HG02588 (cell line): ENCODE data around the gene CCDC136.

Source experiments
- ATAC-seq: cut with Tn5 transposase; IDR thresholded peaks from one replicate; pipeline ENCODE4 v1.9.1; 2021; ENCODE audit warnings: mild to moderate bottlenecking, moderate library complexity; ENCODE audit not compliant: unreplicated experiment

Gene CCDC136

DNA sequence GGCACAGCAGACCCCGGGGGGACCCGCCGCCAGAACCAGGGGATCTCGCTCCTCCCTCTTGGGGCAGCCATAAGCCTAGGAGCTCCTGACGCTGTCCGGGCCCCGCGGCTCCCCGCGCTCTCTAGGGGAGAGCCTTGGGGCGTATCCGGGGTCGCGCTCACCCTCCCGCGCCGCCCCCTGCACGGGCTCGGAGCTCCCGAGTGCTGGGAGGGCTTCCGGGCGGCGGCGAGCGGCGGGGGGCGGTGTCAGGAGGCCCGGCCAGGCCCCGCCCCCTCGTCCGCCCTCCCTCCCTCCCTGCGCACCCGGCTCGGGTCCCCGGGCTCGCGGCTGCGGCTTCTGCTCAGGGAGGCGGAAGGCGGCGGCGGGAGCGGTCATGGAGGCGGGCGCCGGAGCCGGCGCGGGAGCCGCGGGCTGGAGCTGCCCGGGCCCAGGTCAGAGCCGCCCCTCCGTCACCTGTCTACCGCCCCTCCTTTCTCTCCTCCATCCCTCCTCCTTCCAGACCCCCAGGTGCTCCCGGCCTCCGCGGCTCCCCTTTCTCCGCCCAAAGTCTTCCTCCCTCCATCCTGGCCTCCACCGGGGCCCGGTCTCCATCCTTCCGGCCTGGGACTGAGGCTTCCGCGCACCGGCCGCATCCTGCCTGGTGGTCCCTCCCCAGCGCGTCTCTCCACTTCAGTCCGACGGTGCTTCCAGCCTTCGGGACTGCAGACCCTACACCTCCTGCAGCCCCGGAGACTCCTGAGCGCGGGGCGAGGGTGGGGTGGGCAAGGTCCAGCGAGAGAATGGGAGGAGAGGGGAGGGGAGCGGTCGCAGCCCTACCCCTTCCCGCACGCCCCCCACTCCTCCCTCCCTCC, at the start of gene CCDC136:
Gene CCDC136, plus strand, starts transcription at position 848 of the 851 bp plus-strand sequence. CDS start 444 bp downstream, outside the sequence.
- peak; percentile 76 for ATAC-seq

DNA sequence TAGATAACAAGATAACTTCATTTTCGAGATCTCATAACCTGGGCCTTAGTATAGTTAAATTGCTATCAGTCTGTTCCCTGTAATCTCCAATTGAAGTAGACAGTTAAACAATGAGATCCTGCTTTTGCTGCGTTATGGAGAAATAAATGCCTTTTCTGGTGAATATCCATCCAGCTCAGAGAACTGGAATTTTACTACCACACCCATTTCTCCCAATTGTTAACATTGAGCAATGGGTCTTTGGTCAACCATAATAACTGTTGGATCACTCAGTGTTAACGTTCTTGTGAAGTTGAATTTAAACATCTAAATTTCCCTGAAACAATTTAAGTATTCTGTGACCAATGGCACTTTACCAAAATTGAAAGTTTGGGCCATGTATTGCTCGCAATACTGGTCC, 49.6 kb upstream of the CCDC136 start:
- ATAC-seq = no peak

DNA sequence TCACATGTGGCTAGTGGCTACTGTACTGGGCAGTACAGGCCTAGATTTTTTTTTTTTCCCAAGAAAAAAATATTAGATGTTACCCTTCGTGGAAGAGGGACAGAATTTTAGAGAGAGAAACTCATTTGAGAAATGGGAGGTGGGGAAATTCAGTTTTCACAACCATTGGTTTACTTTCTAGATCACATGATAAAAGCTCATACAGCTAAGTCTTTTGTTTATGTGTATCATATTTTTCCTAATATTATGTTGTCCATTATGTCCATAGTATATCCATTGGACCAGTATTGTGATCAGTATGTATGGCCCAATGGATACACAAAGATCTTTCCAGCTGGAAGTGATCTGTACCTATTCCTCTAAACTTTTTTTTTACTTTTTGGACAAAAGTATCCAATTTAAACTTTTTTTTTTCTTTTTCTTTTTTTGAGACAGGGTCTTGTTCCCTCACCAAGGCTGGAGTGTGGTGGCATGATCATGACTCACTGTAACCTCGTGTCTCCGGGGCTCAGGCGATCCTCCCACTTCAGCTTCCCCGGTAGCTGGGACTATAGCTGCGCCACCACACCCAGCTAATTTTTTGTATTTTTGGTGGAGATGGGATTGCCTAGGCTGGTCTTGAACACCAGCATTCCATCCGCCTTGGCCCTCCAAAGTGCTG, 48.5 kb upstream of the CCDC136 start:
- no peak for ATAC-seq

DNA sequence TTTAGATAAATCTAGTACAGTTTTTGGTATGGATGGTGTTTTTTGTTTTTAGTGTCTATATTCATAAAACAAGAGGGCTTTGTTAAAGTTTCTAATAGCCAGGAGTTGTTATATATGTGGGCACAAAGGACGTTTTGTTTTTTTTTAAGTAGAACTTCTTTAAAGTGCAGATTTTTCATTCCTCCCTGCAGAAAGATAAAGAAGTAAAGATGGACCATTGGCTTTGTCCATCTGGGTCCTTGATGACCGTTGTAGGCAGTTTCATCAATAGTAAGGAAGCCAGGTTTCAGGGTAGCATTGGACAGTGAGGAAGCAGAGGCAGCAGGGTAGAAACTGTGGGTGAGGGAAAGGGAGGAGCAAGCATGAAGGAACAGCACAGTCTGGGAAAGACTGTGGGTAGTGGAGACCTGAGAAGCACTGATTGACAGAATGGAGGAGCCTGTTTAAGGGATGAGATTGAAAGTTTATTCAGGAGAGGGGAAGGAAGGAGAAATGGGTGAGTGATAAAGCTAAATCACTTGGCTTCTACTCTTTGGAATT, 47.3 kb upstream of the CCDC136 start:
- ATAC-seq = no peak

DNA sequence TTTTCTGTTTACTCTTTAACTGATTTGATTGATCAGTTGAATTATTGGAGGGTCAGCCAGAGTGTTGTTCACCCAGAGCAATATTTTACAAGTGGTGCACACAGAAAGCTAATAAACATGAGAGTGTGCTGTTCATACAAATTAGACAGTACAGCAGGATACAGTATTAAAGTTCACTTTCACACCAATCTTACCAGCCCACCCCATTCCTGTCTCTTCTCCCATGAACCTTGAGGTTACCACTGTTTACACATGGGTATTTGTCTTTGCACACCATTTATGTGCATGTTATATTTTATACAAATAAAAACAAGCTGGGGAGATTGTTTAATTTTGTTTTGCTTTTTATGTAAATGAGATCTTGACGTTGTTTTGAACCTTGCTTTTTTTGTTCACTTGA, 46.1 kb upstream of the CCDC136 start:
- no peak for ATAC-seq

DNA sequence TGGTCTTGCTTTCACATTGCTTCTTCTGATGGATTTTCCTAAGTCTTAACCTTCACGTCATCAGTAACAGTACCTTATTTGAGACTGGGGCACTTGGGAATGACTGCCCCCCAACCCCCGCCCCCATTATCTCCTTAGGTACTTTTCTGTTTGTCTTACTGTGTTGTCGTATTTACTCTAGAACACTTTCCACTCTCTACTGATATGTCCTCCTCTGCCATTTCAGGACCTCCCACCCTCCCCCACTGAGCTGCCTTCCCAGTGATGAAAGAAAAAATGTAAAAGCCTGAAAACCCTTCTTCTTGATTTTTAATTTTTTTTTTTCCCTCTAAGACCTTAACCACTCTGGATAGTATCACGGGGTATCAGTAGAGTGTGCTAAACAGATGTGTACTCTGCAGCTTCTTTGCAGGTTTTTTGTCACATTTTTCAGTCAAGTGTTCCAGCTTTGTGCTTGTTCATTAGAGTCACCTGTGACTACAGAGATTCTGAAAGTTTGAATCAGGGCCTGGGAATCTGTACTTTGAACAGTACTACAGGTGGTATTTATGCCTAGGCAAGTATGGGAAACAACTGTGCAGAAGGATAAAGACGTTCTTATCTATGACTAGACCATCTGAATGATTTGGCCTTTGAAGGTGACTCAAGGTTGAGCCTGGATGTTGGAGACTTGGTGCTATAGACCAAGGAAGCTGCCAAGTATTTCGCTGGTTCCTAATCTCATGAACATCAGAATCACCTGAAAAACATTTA, 44.3 kb upstream of the CCDC136 start:
- ATAC-seq = no peak

DNA sequence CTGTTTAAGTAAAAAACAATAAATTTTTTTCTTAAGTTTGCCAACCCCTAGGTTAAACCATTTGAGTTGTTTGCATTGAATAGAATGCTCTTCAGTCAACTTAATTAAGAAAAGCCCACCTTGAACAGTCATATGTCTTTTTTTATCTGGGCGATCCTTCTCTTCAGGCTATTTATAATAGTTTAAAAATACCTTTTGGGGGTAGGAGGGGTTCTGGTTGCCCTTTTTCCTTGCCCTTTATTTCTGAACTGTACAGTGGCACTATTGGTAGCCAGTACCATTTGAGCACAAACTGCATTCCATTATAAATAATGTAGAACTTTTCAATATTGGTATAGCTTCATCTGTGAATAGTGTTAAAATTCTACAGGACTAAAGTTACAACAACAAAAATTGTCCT, 39.5 kb upstream of the CCDC136 start:
- ATAC-seq = no peak

DNA sequence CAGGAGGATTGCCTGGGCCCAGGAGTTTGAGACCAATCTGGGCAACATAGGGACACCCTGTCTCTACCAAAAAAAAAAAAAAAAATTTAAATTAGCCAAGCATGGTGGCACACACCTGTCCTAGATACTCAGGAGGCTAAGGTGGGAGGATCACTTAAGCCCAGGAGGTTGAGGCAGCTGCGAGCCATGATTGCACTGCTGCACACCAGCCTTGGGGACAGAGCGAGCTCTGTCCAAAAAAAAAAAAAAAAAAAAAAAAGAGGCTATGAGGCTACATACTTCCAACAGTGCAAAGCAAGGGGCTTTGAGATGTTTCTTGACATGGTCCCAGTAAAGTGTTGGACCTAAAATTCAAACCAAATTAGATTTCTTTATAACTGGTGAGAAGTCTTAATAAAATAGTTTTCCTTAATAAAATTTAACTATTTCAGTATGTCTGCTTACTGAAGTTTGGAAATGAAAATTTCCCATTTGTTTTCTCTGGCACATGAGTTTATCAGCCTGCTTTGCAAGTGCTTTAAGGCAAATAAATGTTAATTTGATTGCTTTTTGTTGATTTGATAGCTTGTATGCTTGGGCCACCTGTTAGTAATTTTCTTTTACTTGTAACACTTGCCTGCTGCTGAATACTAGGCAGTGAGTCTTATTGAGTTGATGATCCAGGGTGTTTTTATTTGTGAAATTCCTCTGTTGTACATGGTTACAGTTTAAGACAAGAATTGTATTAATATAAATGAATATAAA, 36.5 kb upstream of the CCDC136 start:
- no peak for ATAC-seq

DNA sequence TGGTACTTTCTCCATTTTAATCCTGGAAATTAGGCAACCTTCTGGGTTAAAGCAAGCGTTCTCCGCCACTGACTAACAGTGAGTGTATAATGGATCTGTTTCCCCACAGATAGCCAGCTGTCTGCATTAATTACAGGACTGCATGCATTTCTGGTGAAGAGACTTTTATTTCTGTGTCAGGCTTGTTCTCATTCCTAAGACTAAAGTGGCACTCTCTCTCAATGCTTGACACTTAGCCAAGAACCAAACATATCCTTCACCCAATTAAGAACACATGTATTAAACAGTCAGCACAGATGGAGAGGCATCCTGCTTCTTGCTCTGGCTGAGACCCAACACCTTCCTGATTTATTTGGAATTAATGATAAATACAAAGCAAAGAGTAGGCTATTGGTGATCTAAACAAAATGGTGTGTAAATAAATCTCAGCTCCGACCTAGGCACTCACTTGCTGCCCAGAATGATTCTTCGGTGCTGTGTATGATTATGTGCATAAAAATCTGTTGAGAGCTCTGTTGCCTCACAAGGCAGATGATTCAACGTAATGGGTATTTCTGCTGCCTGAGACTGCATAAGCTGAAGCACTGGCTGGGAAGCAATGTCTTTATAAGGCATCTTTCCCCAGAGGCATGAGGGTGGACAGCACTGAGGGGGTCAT, 35.8 kb upstream of the CCDC136 start:
- ATAC-seq = no peak

DNA sequence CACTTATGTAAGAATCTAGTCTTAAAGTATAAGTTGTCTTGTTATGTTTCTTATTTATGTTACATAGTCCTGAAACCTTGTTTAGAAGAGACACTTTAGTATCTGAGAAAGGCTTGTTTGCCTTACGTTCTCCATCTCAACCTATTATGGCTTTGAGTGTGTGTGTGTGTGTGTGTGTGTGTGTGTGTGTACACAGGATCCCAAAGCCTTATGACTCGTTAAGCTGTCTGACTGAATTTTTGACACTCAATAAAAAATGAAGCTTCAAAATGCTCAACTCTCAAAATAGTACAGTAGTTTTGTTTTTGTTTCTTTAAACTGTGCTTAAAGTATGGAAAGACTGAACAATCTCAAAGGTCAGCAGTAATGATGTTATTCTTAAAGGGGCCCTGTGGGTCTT, 34.6 kb upstream of the CCDC136 start:
- no peak for ATAC-seq

DNA sequence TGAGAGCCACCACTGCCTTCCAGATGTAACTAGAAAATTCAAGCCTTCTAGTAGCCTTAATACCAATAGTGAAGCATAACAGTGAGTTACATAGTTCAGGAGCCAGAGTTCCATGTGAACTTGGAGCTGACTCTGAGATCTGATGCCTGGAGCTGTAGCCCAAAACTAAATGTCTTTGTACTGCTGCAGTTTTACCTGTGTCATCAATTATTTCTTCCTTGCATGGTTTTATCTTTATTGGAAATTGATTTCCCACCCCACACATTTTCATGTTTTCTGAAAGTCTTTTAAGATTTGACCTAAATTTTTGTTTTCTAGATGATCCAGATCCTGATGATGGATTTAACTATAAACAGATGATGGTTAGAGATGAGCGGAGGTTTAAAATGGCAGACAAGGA, 33.2 kb upstream of the CCDC136 start:
- ATAC-seq = no peak

DNA sequence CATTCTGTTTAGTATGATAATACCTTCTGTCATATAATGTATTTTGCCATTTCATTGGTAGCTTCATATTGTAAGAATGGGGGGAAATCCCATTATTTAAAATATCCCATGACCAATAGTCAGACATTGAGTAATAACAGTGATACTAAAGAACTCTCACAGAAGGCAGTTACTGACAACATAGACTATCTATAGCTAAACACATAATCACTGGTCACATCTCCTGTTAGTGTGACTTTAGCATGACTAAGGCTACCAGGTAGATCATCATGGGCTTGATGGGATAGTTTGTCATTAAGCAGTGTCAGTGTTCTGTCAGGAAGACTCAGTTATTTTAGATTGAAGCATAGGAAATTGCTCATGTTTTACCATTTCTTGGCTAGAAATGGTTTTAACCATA, 32.5 kb upstream of the CCDC136 start:
- no peak for ATAC-seq

DNA sequence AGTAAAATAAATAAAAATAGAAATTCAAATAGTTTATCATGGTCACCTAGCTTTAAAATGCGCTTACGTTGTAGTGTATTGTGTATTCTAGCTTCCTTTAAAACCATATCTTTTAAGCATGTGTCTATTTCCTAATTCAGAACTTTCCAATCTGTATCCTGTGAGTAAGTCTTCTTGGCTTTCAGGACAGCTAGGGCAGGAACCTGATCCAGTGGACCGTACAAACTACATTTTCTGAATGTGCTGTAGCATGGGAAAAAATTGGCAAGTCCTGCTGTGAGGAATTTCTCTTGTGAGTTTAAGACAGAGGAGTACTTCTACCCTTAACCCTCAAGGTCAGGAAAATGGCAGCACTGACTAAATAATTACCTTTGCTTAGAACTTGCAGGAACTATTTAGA, 28.2 kb upstream of the CCDC136 start:
- ATAC-seq = no peak

DNA sequence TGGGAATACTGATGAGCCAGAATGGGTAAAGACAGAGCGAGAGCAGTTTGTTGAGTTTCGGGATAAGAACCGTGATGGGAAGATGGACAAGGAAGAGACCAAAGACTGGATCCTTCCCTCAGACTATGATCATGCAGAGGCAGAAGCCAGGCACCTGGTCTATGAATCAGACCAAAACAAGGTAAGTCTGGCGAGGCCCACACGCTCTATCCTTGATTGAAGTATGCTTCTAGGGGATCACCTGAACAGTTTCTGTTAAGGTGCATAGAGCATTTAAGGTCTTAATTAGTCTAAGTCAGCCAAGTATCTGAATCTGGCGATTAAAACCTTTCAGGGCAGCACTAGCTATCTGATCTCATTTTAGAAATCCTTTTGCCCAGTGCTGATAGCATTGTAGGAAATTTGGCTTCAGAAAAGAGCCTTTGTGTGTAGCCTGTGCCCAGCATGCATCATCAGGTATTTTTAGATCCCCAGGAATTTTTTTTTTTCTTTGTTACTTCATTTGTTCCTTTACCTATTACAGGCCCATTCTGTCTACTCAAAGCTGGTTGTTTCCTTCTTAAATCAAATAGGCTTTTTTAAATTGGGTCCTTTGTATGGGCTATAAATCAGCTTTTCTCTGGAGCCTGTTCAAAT, 24.2 kb upstream of the CCDC136 start:
- no peak for ATAC-seq

DNA sequence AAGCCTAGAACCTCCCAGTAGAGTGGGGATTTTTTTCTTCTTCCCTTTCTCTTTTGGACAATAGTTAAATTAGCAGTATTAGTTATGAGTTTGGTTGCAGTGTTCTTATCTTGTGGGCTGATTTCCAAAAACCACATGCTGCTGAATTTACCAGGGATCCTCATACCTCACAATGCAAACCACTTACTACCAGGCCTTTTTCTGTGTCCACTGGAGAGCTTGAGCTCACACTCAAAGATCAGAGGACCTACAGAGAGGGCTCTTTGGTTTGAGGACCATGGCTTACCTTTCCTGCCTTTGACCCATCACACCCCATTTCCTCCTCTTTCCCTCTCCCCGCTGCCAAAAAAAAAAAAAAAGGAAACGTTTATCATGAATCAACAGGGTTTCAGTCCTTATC, 21.5 kb upstream of the CCDC136 start:
- ATAC-seq = no peak

DNA sequence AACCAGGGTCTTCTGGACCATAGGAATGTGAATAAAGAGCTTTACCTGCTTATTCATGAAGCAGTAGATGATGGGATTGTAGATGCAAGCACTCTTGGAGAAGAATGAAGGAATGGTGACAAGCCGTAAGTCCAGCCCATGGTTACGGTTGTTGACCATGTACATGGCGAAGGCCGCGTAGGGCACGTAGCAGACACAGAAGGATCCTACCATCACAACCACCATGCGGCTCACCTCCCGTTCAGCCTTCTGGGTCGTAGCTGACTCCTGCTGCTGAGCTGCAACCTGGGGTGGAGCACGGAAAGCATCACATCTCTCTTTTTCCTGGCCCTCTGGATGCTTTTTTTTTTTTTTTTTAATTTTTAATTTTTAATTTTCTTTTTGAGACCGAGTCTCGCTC, 18.2 kb upstream of the CCDC136 start:
- no peak for ATAC-seq

DNA sequence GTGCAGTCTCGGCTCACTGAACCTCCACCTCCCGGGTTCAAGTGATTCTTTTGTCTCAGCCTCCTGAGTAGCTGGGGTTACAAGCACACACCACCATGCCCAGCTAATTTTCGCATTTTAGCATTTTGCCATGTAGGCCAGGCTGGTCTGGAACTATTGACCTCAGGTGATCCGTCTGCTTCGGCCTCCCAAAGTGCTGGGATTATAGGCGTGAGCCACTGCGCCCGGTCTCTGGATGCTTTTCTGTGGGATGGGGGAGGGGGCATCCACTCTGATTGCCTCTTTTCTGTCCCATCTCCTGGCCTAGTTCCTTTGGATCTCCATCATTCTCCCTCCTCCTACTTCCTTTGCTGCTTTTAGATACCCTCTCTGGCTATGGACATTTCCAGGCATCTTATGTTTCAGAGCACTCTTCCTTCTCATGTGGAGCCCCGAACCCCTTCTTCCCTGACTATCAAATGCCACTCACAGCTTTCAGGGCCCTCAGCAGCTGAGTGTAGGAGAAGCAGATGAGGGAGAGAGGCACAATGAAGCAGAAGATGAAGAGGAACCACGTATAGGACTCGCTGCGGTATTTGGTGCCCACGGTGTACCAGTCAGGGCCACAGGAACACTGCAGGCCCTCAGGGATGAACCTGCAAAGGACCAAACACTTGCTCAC, 17.6 kb upstream of the CCDC136 start:
- ATAC-seq = no peak

DNA sequence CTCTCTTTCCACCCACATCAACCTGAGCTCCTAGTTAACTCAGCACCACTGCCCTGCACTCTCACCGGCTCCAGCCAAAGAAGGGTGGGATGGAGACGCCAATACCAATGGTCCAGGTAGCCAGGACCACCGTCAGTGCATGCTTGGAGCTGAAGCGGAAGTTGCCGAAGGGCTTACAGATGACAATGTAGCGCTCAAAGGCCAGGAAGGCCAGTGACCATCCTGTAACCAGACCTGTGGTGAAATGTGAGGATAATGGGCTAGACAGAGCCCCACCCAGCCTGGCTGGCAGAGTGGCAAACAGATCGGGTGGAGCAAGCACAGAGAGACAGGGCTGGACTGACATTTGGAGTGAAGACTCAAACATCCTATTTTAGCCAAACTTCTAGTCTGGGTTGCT, 16.8 kb upstream of the CCDC136 start:
- ATAC-seq = no peak

DNA sequence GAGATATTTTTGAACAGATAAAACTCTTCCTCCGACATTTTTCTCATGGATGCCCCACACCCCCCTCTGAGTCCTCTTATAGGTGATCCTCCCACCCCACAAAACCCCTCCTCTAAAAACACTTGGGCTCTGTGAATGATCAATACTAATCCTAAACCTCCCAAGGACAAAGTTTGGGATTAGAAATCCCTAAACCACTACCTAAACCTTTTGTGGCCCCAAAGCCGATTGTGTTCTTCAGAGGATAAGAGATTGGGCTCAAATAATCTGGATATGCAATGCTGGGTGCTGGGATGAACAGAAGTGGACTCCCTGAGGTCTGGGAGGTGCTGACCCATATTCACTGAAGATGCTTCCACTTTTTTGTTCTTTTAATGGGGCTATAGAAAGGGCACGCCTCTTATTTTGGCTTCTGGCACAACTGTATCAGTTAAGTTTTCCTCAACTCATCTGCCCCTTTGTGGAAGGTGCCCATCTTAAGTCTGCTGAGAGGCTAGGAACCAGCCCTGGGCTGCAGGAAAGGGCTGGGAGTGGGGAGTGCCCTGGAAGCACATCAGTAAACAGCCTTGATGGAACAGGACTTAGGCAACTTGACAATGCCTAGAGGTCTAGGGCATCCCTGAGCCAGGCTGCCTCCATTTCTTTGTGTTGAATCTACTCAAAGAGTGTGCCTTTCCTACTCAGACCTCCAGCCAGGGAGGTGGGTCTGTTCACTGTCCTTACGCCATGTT, 15.9 kb upstream of the CCDC136 start, which contains the start of gene OPN1SW:
Gene OPN1SW, minus strand, starts transcription at position 51 of the 731 bp plus-strand sequence. Its CDS starts 13 bp downstream, at position 38.
- no peak for ATAC-seq
